SK-N-SH (cell line): ENCODE measurements around the gene APH1B. TPM values are rescaled to one million over a fixed set of nuclear protein-coding genes. Genes with fewer than 3 reads are reported as not detected.

Experiments used
- CTCF ChIA-PET: fragments of 300-600, 350-600 bp; formaldehyde crosslinking; extraction: SDS; loops from one replicate; lab custom pipeline; 2021; lab: Yijun Ruan, JAX
- POLR2A ChIA-PET: fragments of 350-600 bp; sonication (Branson Sonifier 250); formaldehyde crosslinking; extraction: SDS; loops from one replicate; lab custom pipeline; 2020; ENCODE audit warnings: antibody characterized with exemption, inconsistent platforms; lab: Yijun Ruan, JAX
- DNase-seq: peaks from one replicate; pipeline ENCODE4 v3.0.0; 2012
- H2AFZ ChIP-seq: fragments of 200-600 bp; sonication (generic); 2 replicates; pipeline ENCODE4 v1.8.1; 2016; ENCODE audit warnings: antibody characterized with exemption, mild to moderate bottlenecking, low read depth
- H3F3A ChIP-seq: fragments of 200-600 bp; sonication (generic); replicated peaks from 2 replicates; pipeline ENCODE3; 2016; ENCODE audit warnings: antibody characterized with exemption, mild to moderate bottlenecking; ENCODE audit not compliant: insufficient read depth
- H3K27ac ChIP-seq, 2 experiments: fragments of 200-500 bp in 1 of 2; fragments of 200-600 bp in 1 of 2; sonication (Bioruptor generic) in 1 of 2; sonication (generic), shearing (Covaris generic) in 1 of 2; 2 replicates each; pipeline versions ENCODE4 v1.5.1 to v1.6.1; 2014 to 2016; ENCODE audit warnings: low read depth in 2 of 2, inconsistent platforms in 1 of 2, low read length in 1 of 2, mild to moderate bottlenecking in 1 of 2, mixed read lengths in 1 of 2
- H3K27me3 ChIP-seq: fragments of 200-600 bp; sonication (generic), shearing (Covaris generic); 2 replicates; pipeline ENCODE4 v1.6.1; 2016; ENCODE audit warnings: mixed run types; ENCODE audit not compliant: insufficient read depth
- H3K36me3 ChIP-seq, 2 experiments: fragments of 200-500 bp in 1 of 2; fragments of 200-600 bp in 1 of 2; sonication (Bioruptor generic) in 1 of 2; sonication (generic) in 1 of 2; replicated peaks in 1 of 2; 2 replicates each; pipeline versions ENCODE3 to v1.5.1; 2014 to 2016; ENCODE audit warnings: low read length in 1 of 2, mild to moderate bottlenecking in 1 of 2; ENCODE audit not compliant: insufficient read depth in 2 of 2, control insufficient read depth in 1 of 2
- H3K4me1 ChIP-seq, 2 experiments: fragments of 200-500 bp in 1 of 2; fragments of 200-600 bp in 1 of 2; sonication (Bioruptor generic) in 1 of 2; sonication (generic), shearing (Covaris generic) in 1 of 2; 2 replicates each; pipeline versions ENCODE4 v1.5.1 to v1.6.1; 2014 to 2016; ENCODE audit warnings: low read depth in 1 of 2, low read length in 1 of 2, mixed run types in 1 of 2; ENCODE audit not compliant: insufficient read depth in 2 of 2, control insufficient read depth in 1 of 2
- H3K4me2 ChIP-seq: fragments of 200-600 bp; sonication (generic), shearing (Covaris generic); 2 replicates; pipeline ENCODE4 v1.6.1; 2017; ENCODE audit warnings: mixed run types
- H3K4me3 ChIP-seq, 2 experiments: fragments of 200-500 bp in 1 of 2; fragments of 200-600 bp in 1 of 2; sonication (Bioruptor generic) in 1 of 2; sonication (generic), shearing (Covaris generic) in 1 of 2; 2 replicates each; pipeline versions ENCODE4 v1.5.1 to v1.8.1; 2014 to 2016; ENCODE audit warnings: low read depth in 2 of 2, inconsistent platforms in 1 of 2, low read length in 1 of 2, mild to moderate bottlenecking in 1 of 2, mixed read lengths in 1 of 2, moderate library complexity in 1 of 2
- H3K79me2 ChIP-seq: fragments of 200-600 bp; sonication (generic); 2 replicates; pipeline ENCODE4 v1.8.1; 2017; ENCODE audit warnings: mild to moderate bottlenecking; ENCODE audit not compliant: insufficient read depth
- H3K9ac ChIP-seq: fragments of 200-600 bp; sonication (generic); 2 replicates; pipeline ENCODE4 v1.6.1; 2017; ENCODE audit warnings: mixed run types
- H3K9me2 ChIP-seq: fragments of 200-600 bp; sonication (generic); 2 replicates; pipeline ENCODE4 v1.6.1; 2017; ENCODE audit warnings: mixed run types
- H3K9me3 ChIP-seq: fragments of 200-600 bp; sonication (generic); 2 replicates; pipeline ENCODE4 v1.6.1; 2017; ENCODE audit warnings: mixed run types, mild to moderate bottlenecking, moderate library complexity
- H4K20me1 ChIP-seq: fragments of 200-600 bp; sonication (generic); 2 replicates; pipeline ENCODE4 v1.6.1; 2017; ENCODE audit warnings: mild to moderate bottlenecking, mixed run types; ENCODE audit not compliant: insufficient read depth
- CHD2 ChIP-seq: fragments of 150-350 bp; IDR thresholded peaks from 2 replicates; pipeline ENCODE4 v1.6.1; 2018; ENCODE audit warnings: low read length; ENCODE audit not compliant: partially characterized antibody
- CTCF ChIP-seq: fragments of 200-600 bp; sonication (generic); IDR thresholded peaks from 2 replicates; pipeline ENCODE4 v1.6.1; 2017; ENCODE audit warnings: antibody characterized with exemption, mild to moderate bottlenecking, moderate library complexity
- EP300 ChIP-seq, 2 experiments: IDR thresholded peaks; 2 replicates each; pipeline versions ENCODE4 v1.4.0 to v1.6.1; 2012; ENCODE audit warnings: borderline replicate concordance in 1 of 2, low read depth in 1 of 2, low read length in 1 of 2
- FOXM1 ChIP-seq: IDR thresholded peaks from 2 replicates; pipeline ENCODE4 v1.4.0; 2012; ENCODE audit warnings: low read depth, mild to moderate bottlenecking
- GABPA ChIP-seq: IDR thresholded peaks from 2 replicates; pipeline ENCODE4 v1.4.0; 2012; ENCODE audit warnings: low read depth, mild to moderate bottlenecking
- MAX ChIP-seq: IDR thresholded peaks from 2 replicates; pipeline ENCODE4 v1.4.0; 2012; ENCODE audit warnings: low read depth
- MXI1 ChIP-seq: IDR thresholded peaks from 2 replicates; pipeline ENCODE4 v1.6.1; 2012; ENCODE audit warnings: mild to moderate bottlenecking, low read depth, low read length, improper control_type of control experiment
- NFIC ChIP-seq: IDR thresholded peaks from 2 replicates; pipeline ENCODE4 v1.4.0; 2012; ENCODE audit warnings: borderline replicate concordance
- RAD21 ChIP-seq: IDR thresholded peaks from 2 replicates; pipeline ENCODE4 v1.6.1; 2012; ENCODE audit warnings: mild to moderate bottlenecking, low read length
- REST ChIP-seq: IDR thresholded peaks from 2 replicates; pipeline ENCODE4 v1.6.1; 2012; ENCODE audit warnings: mild to moderate bottlenecking, low read depth, low read length, moderate library complexity
- RXRA ChIP-seq: IDR thresholded peaks from 2 replicates; pipeline ENCODE4 v1.4.0; 2012; ENCODE audit warnings: low read depth, mild to moderate bottlenecking, borderline replicate concordance
- SIN3A ChIP-seq: IDR thresholded peaks from 2 replicates; pipeline ENCODE4 v1.6.1; 2012; ENCODE audit warnings: low read depth, mild to moderate bottlenecking, low read length, moderate library complexity, borderline replicate concordance
- SMC3 ChIP-seq: IDR thresholded peaks from 2 replicates; pipeline ENCODE4 v1.6.1; 2012; ENCODE audit warnings: low read depth, low read length, improper control_type of control experiment
- TEAD4 ChIP-seq: IDR thresholded peaks from 2 replicates; pipeline ENCODE4 v1.4.0; 2012; ENCODE audit warnings: mild to moderate bottlenecking, borderline replicate concordance; ENCODE audit not compliant: insufficient read depth
- USF1 ChIP-seq: IDR thresholded peaks from 2 replicates; pipeline ENCODE4 v1.4.0; 2012; ENCODE audit warnings: low read depth, borderline replicate concordance
- USF2 ChIP-seq: fragments of 150-350 bp; IDR thresholded peaks from 2 replicates; pipeline ENCODE4 v1.6.1; 2017; ENCODE audit warnings: antibody characterized with exemption, low read length, low read depth, borderline replicate concordance
- YY1 ChIP-seq: IDR thresholded peaks from 2 replicates; pipeline ENCODE4 v1.4.0; 2012; ENCODE audit warnings: low read depth, mild to moderate bottlenecking
- ZBTB33 ChIP-seq: IDR thresholded peaks from 2 replicates; pipeline ENCODE4 v1.4.0; 2012; ENCODE audit warnings: low read depth, borderline replicate concordance
- WGBS: methylation state at CpG from one replicate; pipeline ENCODE4 v1.1.6; 2017; ENCODE audit warnings: low lambda C conversion rate; 5-methylcytosine and 5-hydroxymethylcytosine counted together
- polyA plus RNA-seq, 3 experiments: library from polyadenylated mRNA; depleted of rRNA; stranded (reverse); fragments of >200 nt; gene quantifications; 2 replicates each; pipeline ENCODE4 v1.2.3, GENCODE V29; 2012

The APH1B gene
- polyA plus RNA-seq, 1 of the 3 experiments (the other 2 are of a cell fraction): 7.6 TPM

- no peak overlapping the region for H3K27ac ChIP-seq
- no peak for TF ChIP-seq USF1
- no peak for TF ChIP-seq GABPA
- TF ChIP-seq TEAD4: no peak
- no peak for TF ChIP-seq RAD21
- no peak for TF ChIP-seq USF2
- TF ChIP-seq MXI1: no peak
- TF ChIP-seq CHD2: no peak
- TF ChIP-seq FOXM1: no peak
- TF ChIP-seq MAX: no peak
- no peak for TF ChIP-seq CTCF
- TF ChIP-seq SIN3A: no peak
- no peak for TF ChIP-seq SMC3
- TF ChIP-seq EP300 (IDR thresholded peaks at IDR 0.05; ENCODE audit: borderline replicate concordance in 1 of 2, low read depth in 1 of 2, low read length in 1 of 2): no peak
- no peak for TF ChIP-seq REST
- TF ChIP-seq ZBTB33: no peak
- TF ChIP-seq RXRA: no peak
- TF ChIP-seq NFIC: no peak
- no peak for TF ChIP-seq YY1
- H4K20me1 ChIP-seq: no peaks in the 10 kb centered on the region
- H3K4me1 ChIP-seq: no peaks in the 10 kb centered on the region; a peak in 1 of 4 replicates
- no peak overlapping the region for H3K4me2 ChIP-seq
- H3K4me3 ChIP-seq: no peak overlapping the region
- DNase-seq: no peak
- no peak overlapping the region for H2AFZ ChIP-seq
- no peaks in the 10 kb centered on the region for H3K9me2 ChIP-seq
- H3K9me3 ChIP-seq: no peaks in the 10 kb centered on the region
- H3K36me3 ChIP-seq: peaks cover 17 to 26% of the 10 kb centered on the region in 2 experiments
- WGBS: 100% methylated on average over 1 of the region's 1 CpG
- ChIA-PET POLR2A (no interaction called here), CTCF (interaction anchor here (1.3 to 3.3 kb wide), 3 partner anchors 12 to 102 kb away, joined by 4 to 22 read pairs (median 4); no protein-coding TSS in a partner anchor)
- no peaks in the 10 kb centered on the region for H3F3A ChIP-seq
- H3K27me3 ChIP-seq: no peaks in the 10 kb centered on the region
- H3K79me2 ChIP-seq: no peaks in the 10 kb centered on the region
- no peak overlapping the region for H3K9ac ChIP-seq
Measured at GRCh38 chr15:63301088-63301487, 23.7 kb downstream of the APH1B start.
